Measurements from ENCODE around the gene ANKS1B. TPM values are rescaled to one million over a fixed set of nuclear protein-coding genes. Genes with fewer than 3 reads are reported as not detected.
A peak's percentile ranks its signal among the peaks of the same experiment; 100 is the strongest.

Gene ANKS1B
- total and polyA plus RNA-seq, 2 experiments from 2014 or later: 1.8 to 1.9 TPM

DNA sequence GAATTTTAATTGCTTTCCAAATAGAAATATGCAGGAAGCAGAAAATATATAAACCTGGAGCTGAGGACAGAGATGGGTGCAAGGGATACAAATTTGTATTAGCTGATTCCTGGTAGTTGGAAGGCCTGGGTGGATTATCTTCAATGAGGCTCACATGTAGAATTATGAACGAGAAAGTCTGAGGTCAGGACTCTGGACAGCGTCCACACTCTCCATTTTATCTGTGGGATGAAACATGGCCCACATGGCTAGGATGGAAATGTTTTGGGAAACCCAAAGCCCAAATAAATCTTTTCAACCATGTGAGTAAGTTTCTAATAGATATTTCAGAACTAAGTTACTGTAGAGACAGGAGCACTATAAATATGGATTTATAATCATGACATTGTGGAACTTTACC, 1083.5 kb downstream of the ANKS1B start:
- TF ChIP-seq, protein P1, sequence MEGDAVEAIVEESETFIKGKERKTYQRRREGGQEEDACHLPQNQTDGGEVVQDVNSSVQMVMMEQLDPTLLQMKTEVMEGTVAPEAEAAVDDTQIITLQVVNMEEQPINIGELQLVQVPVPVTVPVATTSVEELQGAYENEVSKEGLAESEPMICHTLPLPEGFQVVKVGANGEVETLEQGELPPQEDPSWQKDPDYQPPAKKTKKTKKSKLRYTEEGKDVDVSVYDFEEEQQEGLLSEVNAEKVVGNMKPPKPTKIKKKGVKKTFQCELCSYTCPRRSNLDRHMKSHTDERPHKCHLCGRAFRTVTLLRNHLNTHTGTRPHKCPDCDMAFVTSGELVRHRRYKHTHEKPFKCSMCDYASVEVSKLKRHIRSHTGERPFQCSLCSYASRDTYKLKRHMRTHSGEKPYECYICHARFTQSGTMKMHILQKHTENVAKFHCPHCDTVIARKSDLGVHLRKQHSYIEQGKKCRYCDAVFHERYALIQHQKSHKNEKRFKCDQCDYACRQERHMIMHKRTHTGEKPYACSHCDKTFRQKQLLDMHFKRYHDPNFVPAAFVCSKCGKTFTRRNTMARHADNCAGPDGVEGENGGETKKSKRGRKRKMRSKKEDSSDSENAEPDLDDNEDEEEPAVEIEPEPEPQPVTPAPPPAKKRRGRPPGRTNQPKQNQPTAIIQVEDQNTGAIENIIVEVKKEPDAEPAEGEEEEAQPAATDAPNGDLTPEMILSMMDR (IDR thresholded peaks at IDR 0.05; ENCODE audit: low read depth, low read length): no peak
- H3K27me3 ChIP-seq: peaks cover 11% of the 10 kb centered on the region
- no peaks in the 10 kb centered on the region for H3K4me1 ChIP-seq (ENCODE audit: low read depth)
- peak in 1 of 2 donors; percentile 47 for DNase-seq (ENCODE audit: low read depth in 1 of 2, low spot score in 1 of 2)
- no peaks in the 10 kb centered on the region for H3K36me3 ChIP-seq
- no peaks in the 10 kb centered on the region for H3K9me3 ChIP-seq (ENCODE audit: low read depth)
- H3K27ac ChIP-seq: no peak overlapping the region
- H3K4me3 ChIP-seq: no peak overlapping the region

DNA sequence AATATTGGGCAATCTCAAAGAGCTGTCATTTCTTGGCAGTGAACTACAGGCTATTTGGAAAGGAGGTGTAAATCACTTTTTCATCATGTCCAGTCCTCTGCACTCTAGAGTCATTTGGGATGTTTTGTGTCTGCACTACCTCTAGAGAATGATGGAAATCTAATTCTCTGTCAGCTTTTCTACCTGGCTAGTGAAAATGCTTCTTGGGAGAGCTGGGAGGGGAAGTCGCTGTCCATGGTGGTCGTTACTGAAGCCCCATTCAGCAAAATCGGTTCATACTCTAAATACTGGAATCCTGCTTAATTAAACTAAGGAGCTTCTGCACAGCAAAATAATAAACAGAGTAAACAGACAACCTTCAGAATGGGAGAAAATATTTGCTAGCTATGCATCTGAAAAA, 1087.8 kb downstream of the ANKS1B start:
- TF ChIP-seq, protein P1 (IDR thresholded peaks at IDR 0.05; ENCODE audit: low read depth, low read length): no peak
- peaks cover 51% of the 10 kb centered on the region for H3K27me3 ChIP-seq
- no peak overlapping the region for H3K27ac ChIP-seq
- H3K9me3 ChIP-seq (ENCODE audit: low read depth): no peaks in the 10 kb centered on the region
- no peaks in the 10 kb centered on the region for H3K36me3 ChIP-seq
- peaks cover 12% of the 10 kb centered on the region for H3K4me1 ChIP-seq (ENCODE audit: low read depth)
- peak; percentile 19 to 65 for DNase-seq (ENCODE audit: low read depth in 1 of 2, low spot score in 1 of 2)
- H3K4me3 ChIP-seq: no peak overlapping the region

DNA sequence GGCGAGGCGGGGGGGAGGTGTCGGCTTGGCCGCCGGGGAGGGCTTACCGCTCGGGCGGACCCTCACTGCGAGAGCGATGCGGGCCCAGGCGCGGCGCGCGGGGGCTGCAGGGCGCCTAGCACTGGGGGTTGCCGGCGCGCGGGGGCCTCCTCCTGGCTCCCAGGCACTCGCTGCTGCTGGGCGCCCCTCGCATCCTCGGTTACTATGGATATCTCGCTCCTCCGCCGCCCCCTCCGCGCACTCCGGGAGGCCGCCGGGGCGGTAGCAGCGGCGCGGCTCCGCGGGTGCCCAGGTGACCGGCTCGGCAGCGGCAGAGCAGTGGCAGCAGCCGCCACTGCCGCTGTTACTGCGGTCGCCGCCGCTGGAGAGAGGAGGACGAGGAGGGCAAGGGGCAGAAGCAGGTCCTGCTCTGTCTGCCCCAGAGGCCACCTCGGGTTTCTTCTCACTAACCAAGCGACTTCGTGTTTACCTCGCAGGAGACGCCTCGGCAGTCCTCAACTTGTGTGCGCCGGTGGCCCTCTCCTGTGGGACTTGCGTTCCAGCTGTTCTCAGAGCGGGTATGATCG, 1089.6 kb downstream of the ANKS1B start:
- TF ChIP-seq, protein P1 (IDR thresholded peaks at IDR 0.05; ENCODE audit: low read depth, low read length): no peak
- H3K4me3 ChIP-seq: peak overlapping the region; percentile 50
- DNase-seq (ENCODE audit: low read depth in 1 of 2, low spot score in 1 of 2): peak in 1 of 2 donors; percentile 49
- no peak overlapping the region for H3K27ac ChIP-seq
- H3K36me3 ChIP-seq: no peaks in the 10 kb centered on the region
- H3K9me3 ChIP-seq (ENCODE audit: low read depth): no peaks in the 10 kb centered on the region
- H3K4me1 ChIP-seq (ENCODE audit: low read depth): peaks cover 12% of the 10 kb centered on the region
- H3K27me3 ChIP-seq: peaks cover 69% of the 10 kb centered on the region

DNA sequence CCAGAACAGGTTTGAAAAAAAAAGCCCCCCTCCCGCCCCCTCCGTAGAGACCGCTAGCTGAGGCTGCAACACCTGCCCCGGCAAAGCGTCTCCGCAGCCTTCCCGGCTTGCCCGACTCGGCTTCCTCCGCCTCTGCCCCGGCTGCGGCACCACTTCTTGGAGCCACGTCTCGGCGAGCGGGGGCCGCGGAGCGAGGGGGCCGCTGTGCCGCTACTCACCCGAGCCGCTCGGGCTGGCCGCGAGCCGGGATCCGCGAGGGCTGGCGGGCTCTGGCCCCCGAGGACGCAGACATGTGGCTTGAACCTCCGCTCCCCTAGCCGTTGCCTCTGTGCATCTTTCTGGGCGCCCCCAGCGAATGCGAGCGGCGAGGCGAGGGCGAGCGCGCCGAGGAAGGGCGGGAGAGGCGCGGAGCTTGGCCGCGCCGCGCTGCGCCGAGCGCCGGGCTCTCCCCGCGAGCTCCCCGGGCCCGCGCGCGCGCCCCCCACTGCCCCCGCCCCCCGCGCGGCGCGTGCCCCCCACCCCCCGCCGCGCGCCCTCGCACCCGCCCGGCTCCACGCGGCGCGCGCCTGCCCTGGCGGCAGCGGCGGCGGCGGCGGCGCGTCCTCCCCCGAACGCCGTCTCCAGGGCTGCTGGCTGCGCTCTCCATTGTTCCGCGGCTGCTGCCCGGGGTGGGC, 1090.2 kb downstream of the ANKS1B start:
- Histone ChIP-seq H3K9me3 (ENCODE audit: low read depth) (no peaks in the 10 kb centered on the region), H3K36me3 (no peaks in the 10 kb centered on the region), H3K27ac (no peak overlapping the region), H3K4me1 (ENCODE audit: low read depth) (peaks cover 12% of the 10 kb centered on the region), H3K27me3 (peaks cover 75% of the 10 kb centered on the region), H3K4me3 (peak overlapping the region; percentile 50)
- DNase-seq (ENCODE audit: low read depth in 1 of 2, low spot score in 1 of 2): peak; percentile 5 to 40
- TF ChIP-seq, protein P1 (IDR thresholded peaks at IDR 0.05; ENCODE audit: low read depth, low read length): no peak

DNA sequence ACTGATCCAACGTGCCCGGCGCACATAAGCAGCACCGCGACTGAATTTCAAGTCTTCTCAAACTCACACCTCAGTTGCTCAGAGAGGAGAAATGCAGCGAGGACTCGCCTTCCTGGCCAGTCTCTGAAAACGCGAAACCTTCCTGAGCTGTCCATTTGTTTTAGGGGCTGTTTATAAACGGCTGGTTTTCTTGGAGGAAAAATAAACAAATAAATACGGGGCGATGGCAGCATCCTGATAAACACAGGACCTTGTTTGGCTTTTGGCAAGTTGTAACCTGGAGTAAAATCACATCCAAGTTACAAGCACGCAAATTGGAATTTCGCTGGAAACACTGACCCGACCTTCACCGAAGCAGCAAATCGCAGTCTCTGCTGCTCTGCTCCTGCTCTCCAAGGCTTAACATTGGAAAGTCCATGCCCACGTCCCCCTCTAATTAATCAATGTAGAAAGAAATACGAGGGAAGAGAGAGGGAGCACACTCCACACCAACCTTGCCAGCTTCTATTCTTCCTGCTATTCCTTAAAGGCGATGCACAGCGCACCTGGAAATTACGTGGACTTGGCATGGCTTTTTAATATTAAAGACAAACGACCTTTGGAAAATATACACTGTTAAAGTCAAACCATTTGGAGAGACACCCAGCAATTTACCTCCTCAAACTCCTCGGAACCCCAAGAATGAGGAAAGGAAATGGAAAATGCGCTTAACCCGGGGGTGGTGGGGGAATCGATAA, 1090.9 kb downstream of the ANKS1B start:
- H3K36me3 ChIP-seq: no peaks in the 10 kb centered on the region
- peak overlapping the region; percentile 40 for H3K4me3 ChIP-seq
- TF ChIP-seq, protein P1 (IDR thresholded peaks at IDR 0.05; ENCODE audit: low read depth, low read length): no peak
- DNase-seq (ENCODE audit: low read depth in 1 of 2, low spot score in 1 of 2): peak in 1 of 2 donors; percentile 21
- no peak overlapping the region for H3K27ac ChIP-seq
- peaks cover 78% of the 10 kb centered on the region for H3K27me3 ChIP-seq
- H3K9me3 ChIP-seq (ENCODE audit: low read depth): no peaks in the 10 kb centered on the region
- H3K4me1 ChIP-seq (ENCODE audit: low read depth): peaks cover 12% of the 10 kb centered on the region
